Activated CD4-positive, alpha-beta T cell treated with anti-CD3 and anti-CD28 coated beads, Interleukin-2, amount 10 ng/mL, durations not matched to agents 7 days and 5 days (primary cell): ENCODE data around the gene NPFFR2. TPM values are rescaled to one million over a fixed set of nuclear protein-coding genes. Genes with fewer than 3 reads are reported as not detected.

Source experiments
- total RNA-seq, 2 experiments: library from RNA; stranded (reverse); gene quantifications; one replicate each; pipeline ENCODE4 v1.2.3, GENCODE V29; 2021

NPFFR2 gene
- total RNA-seq, 2 experiments from 2014 or later = not detected

Other genes with a start within 250 kb of the NPFFR2 start
- gene GC, start 247.9 kb upstream of the NPFFR2 start, total RNA-seq = not detected